D721Med (cell line): Measurements from ENCODE around the gene ISL2.

ENCODE experiments used
- DNase-seq: peaks from one replicate; pipeline ENCODE4 v3.0.0; 2011; ENCODE audit warnings: low spot score; ENCODE audit not compliant: insufficient read length
- FAIRE-seq: peaks from 2 replicates; lab custom pipeline; 2011; peaks lifted over from hg19 to GRCh38; lab: Jason Lieb, UNC
- TF ChIP-seq, protein P1 (sequence below): IDR thresholded peaks from 2 replicates; pipeline ENCODE4 v1.5.1; 2012; ENCODE audit warnings: mild to moderate bottlenecking, control low read depth; ENCODE audit not compliant: insufficient read depth; ENCODE audit errors: missing control alignments

ISL2 gene

GRCh38 chr15:76340803-76341365, 4.3 kb downstream of the ISL2 start:
- FAIRE-seq: no peak
- no peak for DNase-seq
- TF ChIP-seq, protein P1, sequence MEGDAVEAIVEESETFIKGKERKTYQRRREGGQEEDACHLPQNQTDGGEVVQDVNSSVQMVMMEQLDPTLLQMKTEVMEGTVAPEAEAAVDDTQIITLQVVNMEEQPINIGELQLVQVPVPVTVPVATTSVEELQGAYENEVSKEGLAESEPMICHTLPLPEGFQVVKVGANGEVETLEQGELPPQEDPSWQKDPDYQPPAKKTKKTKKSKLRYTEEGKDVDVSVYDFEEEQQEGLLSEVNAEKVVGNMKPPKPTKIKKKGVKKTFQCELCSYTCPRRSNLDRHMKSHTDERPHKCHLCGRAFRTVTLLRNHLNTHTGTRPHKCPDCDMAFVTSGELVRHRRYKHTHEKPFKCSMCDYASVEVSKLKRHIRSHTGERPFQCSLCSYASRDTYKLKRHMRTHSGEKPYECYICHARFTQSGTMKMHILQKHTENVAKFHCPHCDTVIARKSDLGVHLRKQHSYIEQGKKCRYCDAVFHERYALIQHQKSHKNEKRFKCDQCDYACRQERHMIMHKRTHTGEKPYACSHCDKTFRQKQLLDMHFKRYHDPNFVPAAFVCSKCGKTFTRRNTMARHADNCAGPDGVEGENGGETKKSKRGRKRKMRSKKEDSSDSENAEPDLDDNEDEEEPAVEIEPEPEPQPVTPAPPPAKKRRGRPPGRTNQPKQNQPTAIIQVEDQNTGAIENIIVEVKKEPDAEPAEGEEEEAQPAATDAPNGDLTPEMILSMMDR: no peak

GRCh38 chr15:76341366-76342057, 4.9 kb downstream of the ISL2 start:
- peak; percentile 55 for DNase-seq
- TF ChIP-seq, protein P1: no peak
- FAIRE-seq: no peak

GRCh38 chr15:76342058-76342381, 5.4 kb downstream of the ISL2 start:
- DNase-seq (no peak), FAIRE-seq (no peak)
- TF ChIP-seq, protein P1: no peak

DNA sequence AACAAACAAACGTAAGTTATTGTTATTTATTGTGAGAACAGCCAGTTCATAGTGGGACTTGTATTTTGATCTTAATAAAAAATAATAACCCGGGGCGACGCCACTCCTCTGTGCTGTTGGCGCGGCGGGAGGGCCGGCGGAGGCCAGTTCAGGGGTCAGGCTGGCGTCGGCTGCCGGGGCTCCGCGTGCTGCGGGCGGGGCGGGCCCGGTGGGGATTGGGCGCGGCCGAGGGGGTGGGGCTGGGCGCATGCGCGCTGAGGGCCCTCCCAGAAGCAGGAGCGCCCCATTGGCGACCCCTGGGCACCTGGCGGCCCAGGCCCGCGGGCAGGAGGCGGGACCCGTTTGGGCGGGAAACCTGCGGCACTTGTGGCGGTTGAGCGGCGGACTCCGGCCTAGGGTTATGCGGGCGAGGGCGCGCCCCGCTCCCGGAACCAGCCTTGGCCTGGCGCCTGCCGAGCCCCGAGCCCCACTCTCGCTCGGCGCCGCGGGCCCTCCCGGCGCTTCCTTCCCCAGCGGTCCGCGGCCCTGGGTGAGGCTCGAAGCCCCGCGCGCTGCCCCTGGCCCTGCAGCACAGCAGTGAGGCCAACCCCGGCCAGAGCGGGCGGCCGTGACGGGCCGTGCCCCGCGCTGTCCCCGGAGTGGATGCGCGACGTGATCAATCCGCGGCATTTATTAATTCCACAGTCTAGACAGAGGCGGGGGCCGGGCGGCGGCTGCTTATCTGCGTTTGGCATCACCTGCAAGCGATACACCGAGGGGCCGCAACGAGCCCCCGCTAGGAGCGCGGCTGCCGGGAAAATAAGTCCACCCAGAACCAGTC, 6.0 kb downstream of the ISL2 start:
- DNase-seq (no peak), FAIRE-seq (no peak)
- TF ChIP-seq, protein P1: no peak

DNA sequence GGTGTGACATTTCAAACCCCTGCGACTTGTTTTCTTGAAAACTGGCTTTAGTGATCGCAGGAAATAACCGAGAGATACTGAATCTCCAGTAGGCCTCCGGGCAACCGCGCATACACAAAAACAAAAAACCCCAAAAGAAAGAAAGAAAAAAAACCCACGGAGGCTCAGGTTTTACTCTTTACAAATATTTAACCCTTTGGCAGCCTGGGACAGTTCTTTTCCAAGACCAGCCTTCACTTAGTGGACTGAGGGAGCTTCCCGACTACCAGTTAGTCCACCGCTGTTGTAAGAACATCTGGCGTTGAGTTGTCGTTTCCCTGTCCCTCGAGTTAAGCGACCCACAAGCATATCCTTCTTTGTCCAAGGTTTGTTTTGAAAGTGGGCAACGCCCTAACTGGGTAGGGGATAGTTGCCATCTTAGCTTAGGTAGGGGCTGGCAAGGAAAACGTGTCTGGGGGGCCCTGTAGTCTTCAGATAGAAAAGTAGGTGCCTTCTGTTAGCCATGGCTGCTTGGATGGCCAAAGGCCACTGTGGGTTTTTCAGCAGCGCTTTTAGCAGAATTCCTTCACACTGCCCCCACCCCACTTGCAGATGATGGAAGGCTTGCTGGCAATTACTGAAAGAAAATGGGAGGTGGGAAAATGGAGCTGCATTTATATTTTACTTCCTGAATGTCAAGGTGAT, 6.9 kb downstream of the ISL2 start:
- DNase-seq (no peak), FAIRE-seq (no peak)
- TF ChIP-seq, protein P1: no peak

GRCh38 chr15:76344893-76345582, 8.5 kb downstream of the ISL2 start:
- no peak for DNase-seq
- TF ChIP-seq, protein P1: no peak
- FAIRE-seq: no peak
